K562 (cell line): ENCODE results near the gene HECW1. TPM values are rescaled to one million over a fixed set of nuclear protein-coding genes. Genes with fewer than 3 reads are reported as not detected.

ENCODE experiments used
- ATAC-seq: fragments of 200-7000 bp; cut with Tn5 transposase; 3 replicates; pipeline ENCODE4 v1.9.1; 2020; ENCODE audit warnings: moderate library complexity
- BruUV-seq: library from RNA; stranded (reverse); fragments of 400-500 nt; replicated peaks from 2 replicates; lab custom pipeline; 2021; lab: Mats Ljungman, UMichigan
- CTCF ChIA-PET: fragments of 300-600 bp; formaldehyde crosslinking; extraction: SDS; loops from one replicate; lab custom pipeline; 2021; ENCODE audit warnings: low intra/inter-chr PET ratio; lab: Yijun Ruan, JAX
- POLR2A ChIA-PET: fragments of 300-600, 350-650 bp; sonication (Branson Sonifier 250); formaldehyde crosslinking; extraction: SDS; loops from one replicate; lab custom pipeline; 2021; ENCODE audit warnings: antibody characterized with exemption, inconsistent platforms; lab: Yijun Ruan, JAX
- DNase-seq, 4 experiments: peaks; one replicate each; pipeline versions ENCODE4 v3.0.0 to v3.0.0-alpha.2; 2011 to 2018; ENCODE audit warnings: low spot score in 3 of 4, mixed read lengths in 3 of 4; ENCODE audit errors: extremely low read depth in 1 of 4
- FAIRE-seq: peaks from 2 replicates; lab custom pipeline; 2011; peaks lifted over from hg19 to GRCh38; lab: Jason Lieb, UNC
- H2AFZ ChIP-seq: 2 replicates; pipeline ENCODE4 v1.6.0; 2011; ENCODE audit warnings: low read depth, low read length, control low read depth, inconsistent platforms
- H3K27ac ChIP-seq: fragments of 200-600 bp; 3 replicates; pipeline ENCODE4 v1.8.0; 2011; ENCODE audit warnings: low read depth, mild to moderate bottlenecking, control low read depth, inconsistent platforms, low read length, moderate library complexity, mixed read lengths; ENCODE audit errors: extremely low read depth
- H3K27me3 ChIP-seq, 2 experiments: fragments of 300-600 bp in 1 of 2; 2 replicates in 1 of 2; 3 replicates in 1 of 2; pipeline versions ENCODE4 v1.6.0 to v1.8.0; 2011; ENCODE audit warnings: inconsistent platforms in 2 of 2, low read length in 2 of 2, mild to moderate bottlenecking in 1 of 2, mixed read lengths in 1 of 2, moderate library complexity in 1 of 2; ENCODE audit not compliant: control insufficient read depth in 2 of 2, insufficient read depth in 2 of 2
- H3K36me3 ChIP-seq: fragments of 300-600 bp; 3 replicates; pipeline ENCODE4 v1.8.0; 2011; ENCODE audit warnings: mild to moderate bottlenecking, low read length, inconsistent platforms; ENCODE audit not compliant: control insufficient read depth, insufficient read depth
- H3K4me1 ChIP-seq, 2 experiments: fragments of 200-600 bp in 1 of 2; replicated peaks in 1 of 2; 2 replicates in 1 of 2; 3 replicates in 1 of 2; pipeline versions ENCODE4 v1.5.1 to v1.8.0; 2011; ENCODE audit warnings: inconsistent platforms in 2 of 2, low read length in 2 of 2, mild to moderate bottlenecking in 1 of 2, mixed read lengths in 1 of 2, moderate library complexity in 1 of 2; ENCODE audit not compliant: control insufficient read depth in 2 of 2, insufficient read depth in 2 of 2
- H3K4me2 ChIP-seq: 2 replicates; pipeline ENCODE4 v1.6.1; 2011; ENCODE audit warnings: low read length, control low read depth, inconsistent platforms, mixed read lengths; ENCODE audit not compliant: insufficient read depth
- H3K4me3 ChIP-seq: fragments of 200-600 bp; sonication (generic), shearing (Covaris generic); 2 replicates; pipeline ENCODE4 v1.5.1; 2016; ENCODE audit warnings: control low read depth, inconsistent platforms
- H3K79me2 ChIP-seq: fragments of 200-600 bp; 3 replicates; pipeline ENCODE4 v1.8.0; 2011; ENCODE audit warnings: low read length, inconsistent platforms; ENCODE audit not compliant: control insufficient read depth, insufficient read depth
- H3K9ac ChIP-seq, 2 experiments: 2 replicates each; pipeline versions ENCODE4 v1.6.0 to v1.6.1; 2011; ENCODE audit warnings: low read depth in 2 of 2, low read length in 2 of 2, control low read depth in 1 of 2, inconsistent platforms in 1 of 2, mild to moderate bottlenecking in 1 of 2, mixed read lengths in 1 of 2; ENCODE audit not compliant: insufficient read depth in 1 of 2
- H3K9me1 ChIP-seq: one replicate; pipeline ENCODE4 v1.6.0; 2011; ENCODE audit warnings: inconsistent platforms, mild to moderate bottlenecking, low read length, moderate library complexity; ENCODE audit not compliant: control insufficient read depth, insufficient read depth
- H3K9me3 ChIP-seq: replicated peaks from 2 replicates; pipeline ENCODE4 v1.5.1; 2011; ENCODE audit warnings: low read depth, low read length, inconsistent platforms; ENCODE audit not compliant: control insufficient read depth, insufficient read depth
- H4K20me1 ChIP-seq: replicated peaks from 2 replicates; pipeline ENCODE4 v1.6.1; 2011; ENCODE audit warnings: low read length, inconsistent platforms, mixed read lengths; ENCODE audit not compliant: control insufficient read depth, insufficient read depth
- FOXK1 ChIP-seq: sonication (generic); formaldehyde crosslinking; IDR thresholded peaks from 2 replicates; pipeline ENCODE4 v1.8.0; 2022; ENCODE audit warnings: missing genetic modification reagents, mild to moderate bottlenecking, borderline replicate concordance
- WGBS: fragments of 100-300 bp; shearing (Covaris generic); methylation state at CpG from one replicate; pipeline ENCODE4 v1.1.6; 2016; ENCODE audit warnings: low coverage, mixed read lengths; ENCODE audit not compliant: insufficient coverage; ENCODE audit errors: missing lambda C conversion rate; 5-methylcytosine and 5-hydroxymethylcytosine counted together
- in situ Hi-C: fragments of 300-500 bp; cut with MboI; formaldehyde crosslinking; loops from 4 replicates; pipeline ENCODE4 v1.15.0; 2018; ENCODE audit warnings: inconsistent platforms, mixed read lengths
- intact Hi-C: fragments of 100-400 bp; cut with micrococcal nuclease; formaldehyde crosslinking; loops from 2 replicates; pipeline ENCODE4 v1.14.2; 2022
- polyA plus RNA-seq, 8 experiments: library from polyadenylated mRNA; depleted of rRNA in 4 of 8; stranded (reverse) in 5 of 8; unstranded in 3 of 8; fragments of >200 nt; fragmentation: Nextera tagmentation in 2 of 8; fragmentation: Illumina TruSeq in 1 of 8; extraction: Ambion mirVana in 2 of 8; extraction: Trizol in 1 of 8; gene quantifications; 2 replicates each; pipeline versions ENCODE4 v1.2.1 to v1.2.3, GENCODE V29; 2011 to 2014; ENCODE audit warnings: inconsistent platforms in 1 of 8, missing spikeins in 1 of 8
- total RNA-seq, 7 experiments: library from RNA; depleted of rRNA in 6 of 7; stranded (reverse); fragments of >200 nt in 6 of 7; fragmentation: Illumina TruSeq in 2 of 7; extraction: Trizol in 2 of 7; gene quantifications; 2 replicates each; pipeline versions ENCODE4 v1.2.1 to v1.2.3, GENCODE V29; 2011 to 2021; ENCODE audit warnings: low replicate concordance in 1 of 7
- TF ChIP-seq, protein P1 (sequence below): sonication (generic); formaldehyde crosslinking; IDR thresholded peaks from 2 replicates; pipeline ENCODE4 v1.8.1; 2023; ENCODE audit warnings: missing genetic modification reagents, mild to moderate bottlenecking, borderline replicate concordance
- TF ChIP-seq, protein P2 (sequence below): IDR thresholded peaks from 2 replicates; pipeline ENCODE4 v1.6.1; 2012; ENCODE audit warnings: low read depth, low read length, improper control_type of control experiment, borderline replicate concordance

The HECW1 gene
- total and polyA plus RNA-seq, 9 of the 15 experiments (the other 6 are each of a cell fraction or from before 2014, with no cell fraction given) = 0.07 to 0.31 (median 0.13) TPM; not detected in 4

DNA sequence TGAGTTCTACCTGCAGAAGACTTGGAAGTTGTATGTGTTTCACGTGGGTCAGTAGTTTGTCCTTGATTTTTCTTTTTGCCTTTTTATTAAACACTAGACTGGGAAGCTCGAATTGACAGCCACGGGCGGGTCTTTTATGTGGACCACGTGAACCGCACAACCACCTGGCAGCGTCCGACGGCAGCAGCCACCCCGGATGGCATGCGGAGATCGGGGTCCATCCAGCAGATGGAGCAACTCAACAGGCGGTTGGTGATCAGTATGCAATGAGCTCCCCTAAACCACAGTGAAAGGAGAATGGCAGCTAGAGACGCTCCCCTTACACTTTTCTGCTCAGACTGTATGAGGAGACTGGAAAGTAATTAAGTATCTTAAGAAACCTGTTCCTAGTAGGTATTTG lies 343.8 kb downstream of the HECW1 start (continued):
- TF ChIP-seq, protein P1, sequence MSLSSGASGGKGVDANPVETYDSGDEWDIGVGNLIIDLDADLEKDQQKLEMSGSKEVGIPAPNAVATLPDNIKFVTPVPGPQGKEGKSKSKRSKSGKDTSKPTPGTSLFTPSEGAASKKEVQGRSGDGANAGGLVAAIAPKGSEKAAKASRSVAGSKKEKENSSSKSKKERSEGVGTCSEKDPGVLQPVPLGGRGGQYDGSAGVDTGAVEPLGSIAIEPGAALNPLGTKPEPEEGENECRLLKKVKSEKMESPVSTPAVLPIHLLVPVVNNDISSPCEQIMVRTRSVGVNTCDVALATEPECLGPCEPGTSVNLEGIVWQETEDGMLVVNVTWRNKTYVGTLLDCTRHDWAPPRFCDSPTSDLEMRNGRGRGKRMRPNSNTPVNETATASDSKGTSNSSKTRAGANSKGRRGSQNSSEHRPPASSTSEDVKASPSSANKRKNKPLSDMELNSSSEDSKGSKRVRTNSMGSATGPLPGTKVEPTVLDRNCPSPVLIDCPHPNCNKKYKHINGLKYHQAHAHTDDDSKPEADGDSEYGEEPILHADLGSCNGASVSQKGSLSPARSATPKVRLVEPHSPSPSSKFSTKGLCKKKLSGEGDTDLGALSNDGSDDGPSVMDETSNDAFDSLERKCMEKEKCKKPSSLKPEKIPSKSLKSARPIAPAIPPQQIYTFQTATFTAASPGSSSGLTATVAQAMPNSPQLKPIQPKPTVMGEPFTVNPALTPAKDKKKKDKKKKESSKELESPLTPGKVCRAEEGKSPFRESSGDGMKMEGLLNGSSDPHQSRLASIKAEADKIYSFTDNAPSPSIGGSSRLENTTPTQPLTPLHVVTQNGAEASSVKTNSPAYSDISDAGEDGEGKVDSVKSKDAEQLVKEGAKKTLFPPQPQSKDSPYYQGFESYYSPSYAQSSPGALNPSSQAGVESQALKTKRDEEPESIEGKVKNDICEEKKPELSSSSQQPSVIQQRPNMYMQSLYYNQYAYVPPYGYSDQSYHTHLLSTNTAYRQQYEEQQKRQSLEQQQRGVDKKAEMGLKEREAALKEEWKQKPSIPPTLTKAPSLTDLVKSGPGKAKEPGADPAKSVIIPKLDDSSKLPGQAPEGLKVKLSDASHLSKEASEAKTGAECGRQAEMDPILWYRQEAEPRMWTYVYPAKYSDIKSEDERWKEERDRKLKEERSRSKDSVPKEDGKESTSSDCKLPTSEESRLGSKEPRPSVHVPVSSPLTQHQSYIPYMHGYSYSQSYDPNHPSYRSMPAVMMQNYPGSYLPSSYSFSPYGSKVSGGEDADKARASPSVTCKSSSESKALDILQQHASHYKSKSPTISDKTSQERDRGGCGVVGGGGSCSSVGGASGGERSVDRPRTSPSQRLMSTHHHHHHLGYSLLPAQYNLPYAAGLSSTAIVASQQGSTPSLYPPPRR = no peak
- no peak for TF ChIP-seq FOXK1 (CRISPR knock-in tag)
- TF ChIP-seq, all 486 proteins: peak for 8

DNA sequence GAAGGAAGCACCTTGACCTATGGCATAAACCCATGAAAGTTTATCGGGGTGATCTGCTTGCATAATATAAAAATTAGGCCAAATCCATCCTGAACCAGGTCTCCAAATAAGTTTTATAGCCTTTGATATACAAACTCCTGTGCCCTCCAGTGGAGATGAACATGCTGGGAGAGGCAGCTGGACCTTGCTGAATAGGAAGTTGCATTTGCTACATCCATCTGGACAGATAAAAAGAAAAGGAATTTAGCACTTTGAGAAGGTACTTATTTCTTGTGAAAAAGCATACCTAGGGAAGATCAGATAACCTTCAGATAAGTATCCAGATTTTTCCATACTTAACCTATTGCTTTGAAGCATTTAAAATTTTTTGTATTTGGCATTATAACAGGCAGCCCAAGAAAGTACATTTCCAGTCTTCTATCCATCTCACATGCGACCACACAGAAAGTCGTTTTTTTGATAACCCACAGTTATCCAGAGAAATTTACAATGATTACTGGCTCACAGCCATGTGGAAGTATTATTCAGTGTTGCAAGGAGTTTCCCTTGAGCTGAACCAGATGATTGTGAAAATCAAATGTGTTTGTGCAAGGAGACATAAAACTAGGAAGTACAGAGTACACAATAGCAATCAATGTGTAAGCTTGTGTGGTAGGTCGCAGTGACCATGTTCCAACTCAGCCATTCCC lies 346.0 kb downstream of the HECW1 start:
- H3K27me3 ChIP-seq = peaks cover 31 to 38% of the 10 kb centered on the region in 2 experiments
- in situ Hi-C loops = no loop called here
- H4K20me1 ChIP-seq = no peaks in the 10 kb centered on the region; the same call in 1 of the 2 replicates
- no peak overlapping the region for H2AFZ ChIP-seq
- no peaks in the 10 kb centered on the region for H3K79me2 ChIP-seq
- CTCF ChIA-PET = no interaction called here
- intact Hi-C loops = loop anchor here (5.0 kb wide), 1 partner anchor 119 kb away; no protein-coding TSS in a partner anchor
- POLR2A ChIA-PET = no interaction called here
- H3K4me3 ChIP-seq = no peak overlapping the region
- no peaks in the 10 kb centered on the region for H3K36me3 ChIP-seq
- no peak for DNase-seq
- H3K9me1 ChIP-seq = no peaks in the 10 kb centered on the region
- no peak overlapping the region for H3K27ac ChIP-seq
- ATAC-seq = no peak
- WGBS = 4% methylated on average over 3 of the region's 4 CpGs
- BruUV-seq = no TSS peak
- H3K9ac ChIP-seq = no peak overlapping the region
- no peak for FAIRE-seq
- TF ChIP-seq, protein P2, sequence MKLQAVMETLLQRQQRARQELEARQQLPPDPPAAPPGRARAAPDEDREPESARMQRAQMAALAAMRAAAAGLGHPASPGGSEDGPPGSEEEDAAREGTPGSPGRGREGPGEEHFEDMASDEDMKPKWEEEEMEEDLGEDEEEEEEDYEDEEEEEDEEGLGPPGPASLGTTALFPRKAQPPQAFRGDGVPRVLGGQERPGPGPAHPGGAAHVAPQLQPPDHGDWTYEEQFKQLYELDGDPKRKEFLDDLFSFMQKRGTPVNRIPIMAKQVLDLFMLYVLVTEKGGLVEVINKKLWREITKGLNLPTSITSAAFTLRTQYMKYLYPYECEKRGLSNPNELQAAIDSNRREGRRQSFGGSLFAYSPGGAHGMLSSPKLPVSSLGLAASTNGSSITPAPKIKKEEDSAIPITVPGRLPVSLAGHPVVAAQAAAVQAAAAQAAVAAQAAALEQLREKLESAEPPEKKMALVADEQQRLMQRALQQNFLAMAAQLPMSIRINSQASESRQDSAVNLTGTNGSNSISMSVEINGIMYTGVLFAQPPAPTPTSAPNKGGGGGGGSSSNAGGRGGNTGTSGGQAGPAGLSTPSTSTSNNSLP = no peak
- no peaks in the 10 kb centered on the region; a peak in 1 of 5 replicates for H3K4me1 ChIP-seq
- no peaks in the 10 kb centered on the region for H3K9me3 ChIP-seq
- H3K4me2 ChIP-seq = no peak overlapping the region
